Activated T-helper 2 cell treated with anti-CD3 and anti-CD28 coated beads, Interferon-gamma antibody, Interleukin-2, Interleukin-4, amounts not matched to agents 10 μg/mL and 5 μg/mL and 100 μg/mL, durations not matched to agents 14 hours and 24 hours and 36 hours (primary cell): ENCODE data around the gene PPM1F. TPM values are rescaled to one million over a fixed set of nuclear protein-coding genes. Genes with fewer than 3 reads are reported as not detected.
"Not testable (repeated sequence)": the region's sequence is repeated elsewhere in the genome, so short reads cannot be mapped to it uniquely, and the experiment has no call there.

ENCODE experiments used
- DNase-seq: peaks from one replicate; pipeline ENCODE4 v3.0.0; 2021; ENCODE audit warnings: low spot score
- H3K27ac Mint-ChIP-seq: one replicate; pipeline ENCODE4 v1.8.0; 2021; ENCODE audit warnings: mixed read lengths
- H3K27me3 Mint-ChIP-seq: one replicate; pipeline ENCODE4 v1.8.0; 2021; ENCODE audit warnings: low read depth, mixed read lengths
- H3K36me3 Mint-ChIP-seq: one replicate; pipeline ENCODE4 v1.8.0; 2021; ENCODE audit warnings: low read depth, mixed read lengths
- H3K4me1 Mint-ChIP-seq: one replicate; pipeline ENCODE4 v1.8.0; 2021; ENCODE audit warnings: low read depth, mixed read lengths
- H3K4me3 Mint-ChIP-seq: one replicate; pipeline ENCODE4 v1.8.0; 2021; ENCODE audit warnings: low read depth, mild to moderate bottlenecking, moderate library complexity, mixed read lengths
- H3K9me3 Mint-ChIP-seq: one replicate; pipeline ENCODE4 v1.8.0; 2021; ENCODE audit warnings: mixed read lengths
- intact Hi-C: fragments of 100-400 bp; cut with micrococcal nuclease; formaldehyde crosslinking; loops from one replicate; pipeline ENCODE4 v1.15.1; 2023
- total RNA-seq: library from RNA; stranded (reverse); gene quantifications from 2 replicates; pipeline ENCODE4 v1.2.3, GENCODE V29; 2022

Gene PPM1F
- total RNA-seq, 1 donor from 2014 or later = 26.4 TPM

- no peak overlapping the region for H3K4me3 Mint-ChIP-seq
- no peaks in the 10 kb centered on the region for H3K9me3 Mint-ChIP-seq
- intact Hi-C loops = no loop called here
- H3K36me3 Mint-ChIP-seq = peaks cover 9% of the 10 kb centered on the region
- H3K27me3 Mint-ChIP-seq = no peaks in the 10 kb centered on the region
- H3K27ac Mint-ChIP-seq = no peak overlapping the region
- peaks cover 19% of the 10 kb centered on the region for H3K4me1 Mint-ChIP-seq
- DNase-seq = no peak
These were observed 5.3 kb downstream of the PPM1F start for GRCh38 chr22:21947040-21948014.

- peaks cover 3% of the 10 kb centered on the region for H3K36me3 Mint-ChIP-seq
- H3K27me3 Mint-ChIP-seq = no peaks in the 10 kb centered on the region
- peaks cover 19% of the 10 kb centered on the region for H3K4me1 Mint-ChIP-seq
- DNase-seq = no peak
- no peak overlapping the region for H3K27ac Mint-ChIP-seq
- intact Hi-C loops = no loop called here
- H3K4me3 Mint-ChIP-seq = no peak overlapping the region
- H3K9me3 Mint-ChIP-seq = no peaks in the 10 kb centered on the region
These were observed 6.3 kb downstream of the PPM1F start for GRCh38 chr22:21946262-21946925.

- Mint-ChIP-seq H3K27ac (no peak overlapping the region), H3K36me3 (no peaks in the 10 kb centered on the region), H3K4me3 (no peak overlapping the region), H3K4me1 (peaks cover 22% of the 10 kb centered on the region), H3K27me3 (no peaks in the 10 kb centered on the region), H3K9me3 (no peaks in the 10 kb centered on the region)
- intact Hi-C loops = no loop called here
- no peak for DNase-seq
These were observed 7.0 kb downstream of the PPM1F start for GRCh38 chr22:21945453-21946261.

GRCh38 chr22:21944871-21945270, 7.8 kb downstream of the PPM1F start:
- Mint-ChIP-seq H3K9me3 (no peaks in the 10 kb centered on the region), H3K27ac (no peak overlapping the region), H3K36me3 (no peaks in the 10 kb centered on the region), H3K4me3 (no peak overlapping the region), H3K27me3 (no peaks in the 10 kb centered on the region), H3K4me1 (peaks cover 26% of the 10 kb centered on the region)
- DNase-seq = no peak
- intact Hi-C loops = no loop called here

- Mint-ChIP-seq H3K4me1 (peaks cover 34% of the 10 kb centered on the region), H3K27me3 (no peaks in the 10 kb centered on the region), H3K27ac (peak overlapping the region; percentile 31), H3K36me3 (peaks cover 5% of the 10 kb centered on the region), H3K4me3 (no peak overlapping the region), H3K9me3 (no peaks in the 10 kb centered on the region)
- intact Hi-C loops = no loop called here
- no peak for DNase-seq
These were observed 8.8 kb downstream of the PPM1F start for GRCh38 chr22:21943571-21944448.

- Mint-ChIP-seq H3K4me1 (peaks cover 40% of the 10 kb centered on the region), H3K27ac (peak overlapping the region; percentile 76), H3K36me3 (peaks cover 5% of the 10 kb centered on the region), H3K27me3 (no peaks in the 10 kb centered on the region), H3K4me3 (no peak overlapping the region), H3K9me3 (no peaks in the 10 kb centered on the region)
- intact Hi-C loops = no loop called here
- DNase-seq = no peak
These were observed 10.0 kb downstream of the PPM1F start for GRCh38 chr22:21942407-21943343.

GRCh38 chr22:21941921-21942320, 10.7 kb downstream of the PPM1F start:
- DNase-seq = no peak
- Mint-ChIP-seq H3K4me3 (no peak overlapping the region), H3K27ac (peak overlapping the region; percentile 76), H3K27me3 (no peaks in the 10 kb centered on the region), H3K36me3 (peaks cover 5% of the 10 kb centered on the region), H3K9me3 (no peaks in the 10 kb centered on the region), H3K4me1 (peaks cover 38% of the 10 kb centered on the region)
- intact Hi-C loops = no loop called here

GRCh38 chr22:21940521-21940920, 12.1 kb downstream of the PPM1F start:
- H3K27ac Mint-ChIP-seq = peak overlapping the region; percentile 34
- H3K36me3 Mint-ChIP-seq = peaks cover 9% of the 10 kb centered on the region
- intact Hi-C loops = no loop called here
- no peaks in the 10 kb centered on the region for H3K9me3 Mint-ChIP-seq
- no peak overlapping the region for H3K4me3 Mint-ChIP-seq
- no peak for DNase-seq
- H3K4me1 Mint-ChIP-seq = peaks cover 38% of the 10 kb centered on the region
- no peaks in the 10 kb centered on the region for H3K27me3 Mint-ChIP-seq

- peaks cover 38% of the 10 kb centered on the region for H3K4me1 Mint-ChIP-seq
- H3K9me3 Mint-ChIP-seq, H3K4me3 Mint-ChIP-seq, H3K36me3 Mint-ChIP-seq, H3K27ac Mint-ChIP-seq, H3K27me3 Mint-ChIP-seq, DNase-seq: not testable (repeated sequence)
- intact Hi-C loops = loop anchor here (2.0 kb wide), 2 partner anchors 13 to 227 kb away; partner anchors contain the start of gene PPM1F
These were observed 12.7 kb downstream of the PPM1F start for GRCh38 chr22:21939935-21940334.

GRCh38 chr22:21939461-21939913, 13.2 kb downstream of the PPM1F start:
- Mint-ChIP-seq H3K27me3 (no peaks in the 10 kb centered on the region), H3K36me3 (peaks cover 9% of the 10 kb centered on the region), H3K4me3 (no peak overlapping the region), H3K4me1 (peaks cover 38% of the 10 kb centered on the region), H3K27ac (peak overlapping the region; percentile 32), H3K9me3 (no peaks in the 10 kb centered on the region)
- intact Hi-C loops = loop anchor here (2.0 kb wide), 2 partner anchors 13 to 227 kb away; partner anchors contain the start of gene PPM1F
- no peak for DNase-seq

- no peak for DNase-seq
- intact Hi-C loops = loop anchor here (2.0 kb wide), 2 partner anchors 14 to 226 kb away; partner anchors contain the start of gene PPM1F
- Mint-ChIP-seq H3K27me3 (no peaks in the 10 kb centered on the region), H3K4me1 (peaks cover 38% of the 10 kb centered on the region), H3K27ac (peak overlapping the region; percentile 32), H3K36me3 (peaks cover 9% of the 10 kb centered on the region), H3K4me3 (no peak overlapping the region), H3K9me3 (no peaks in the 10 kb centered on the region)
These were observed 13.7 kb downstream of the PPM1F start for GRCh38 chr22:21938906-21939305.
